PC-9 (cell line): ENCODE measurements around the gene RUNX1.

Experiments
- EZH2 ChIP-seq: fragments of 200-600 bp; sonication (generic); IDR thresholded peaks from 2 replicates; pipeline ENCODE4 v1.8.0; 2017; ENCODE audit warnings: antibody characterized with exemption, low read depth
- TF ChIP-seq, protein P1 (sequence below): fragments of 200-600 bp; sonication (generic); conservative IDR thresholded peaks from 2 replicates; pipeline ENCODE4 v1.6.1; 2017; ENCODE audit warnings: mixed run types, antibody characterized with exemption, mild to moderate bottlenecking, moderate library complexity

DNA sequence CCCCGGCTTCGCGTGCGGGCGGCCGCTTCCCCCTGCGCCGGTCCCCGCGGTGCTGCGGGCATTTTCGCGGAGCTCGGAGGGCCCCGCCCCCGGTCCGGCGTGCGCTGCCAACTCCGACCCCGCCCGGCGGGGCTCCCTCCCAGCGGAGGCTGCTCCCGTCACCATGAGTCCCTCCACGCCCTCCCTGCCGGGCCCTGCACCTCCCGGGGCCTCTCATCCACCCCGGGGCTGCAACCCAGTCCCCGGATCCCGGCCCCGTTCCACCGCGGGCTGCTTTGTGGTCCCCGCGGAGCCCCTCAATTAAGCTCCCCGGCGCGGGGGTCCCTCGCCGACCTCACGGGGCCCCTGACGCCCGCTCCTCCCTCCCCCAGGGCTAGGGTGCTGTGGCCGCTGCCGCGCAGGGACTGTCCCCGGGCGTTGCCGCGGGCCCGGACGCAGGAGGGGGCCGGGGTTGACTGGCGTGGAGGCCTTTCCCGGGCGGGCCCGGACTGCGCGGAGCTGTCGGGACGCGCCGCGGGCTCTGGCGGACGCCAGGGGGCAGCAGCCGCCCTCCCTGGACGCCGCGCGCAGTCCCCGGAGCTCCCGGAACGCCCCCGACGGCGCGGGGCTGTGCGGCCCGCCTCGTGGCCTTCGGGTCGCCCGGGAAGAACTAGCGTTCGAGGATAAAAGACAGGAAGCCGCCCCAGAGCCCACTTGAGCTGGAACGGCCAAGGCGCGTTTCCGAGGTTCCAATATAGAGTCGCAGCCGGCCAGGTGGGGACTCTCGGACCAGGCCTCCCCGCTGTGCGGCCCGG is 159.2 kb downstream of the RUNX1 start:
- TF ChIP-seq, protein P1, sequence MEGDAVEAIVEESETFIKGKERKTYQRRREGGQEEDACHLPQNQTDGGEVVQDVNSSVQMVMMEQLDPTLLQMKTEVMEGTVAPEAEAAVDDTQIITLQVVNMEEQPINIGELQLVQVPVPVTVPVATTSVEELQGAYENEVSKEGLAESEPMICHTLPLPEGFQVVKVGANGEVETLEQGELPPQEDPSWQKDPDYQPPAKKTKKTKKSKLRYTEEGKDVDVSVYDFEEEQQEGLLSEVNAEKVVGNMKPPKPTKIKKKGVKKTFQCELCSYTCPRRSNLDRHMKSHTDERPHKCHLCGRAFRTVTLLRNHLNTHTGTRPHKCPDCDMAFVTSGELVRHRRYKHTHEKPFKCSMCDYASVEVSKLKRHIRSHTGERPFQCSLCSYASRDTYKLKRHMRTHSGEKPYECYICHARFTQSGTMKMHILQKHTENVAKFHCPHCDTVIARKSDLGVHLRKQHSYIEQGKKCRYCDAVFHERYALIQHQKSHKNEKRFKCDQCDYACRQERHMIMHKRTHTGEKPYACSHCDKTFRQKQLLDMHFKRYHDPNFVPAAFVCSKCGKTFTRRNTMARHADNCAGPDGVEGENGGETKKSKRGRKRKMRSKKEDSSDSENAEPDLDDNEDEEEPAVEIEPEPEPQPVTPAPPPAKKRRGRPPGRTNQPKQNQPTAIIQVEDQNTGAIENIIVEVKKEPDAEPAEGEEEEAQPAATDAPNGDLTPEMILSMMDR = peak; percentile 60; the same call in 1 of the 2 replicates
- TF ChIP-seq EZH2 = no peak
